H9 (cell line): ENCODE measurements around the gene FCGBP. TPM values are rescaled to one million over a fixed set of nuclear protein-coding genes. Genes with fewer than 3 reads are reported as not detected.

Experiments
- DNase-seq: peaks from one replicate; pipeline ENCODE4 v3.0.0-alpha.2; 2017
- H2AFZ ChIP-seq: one replicate; pipeline ENCODE4 v1.6.1; 2013; ENCODE audit warnings: mild to moderate bottlenecking, low read length, control low read depth, moderate library complexity
- H2AK5ac ChIP-seq: 2 replicates; pipeline ENCODE4 v1.6.1; 2013; ENCODE audit warnings: low read length, control low read depth, mixed read lengths; ENCODE audit not compliant: insufficient read length
- H2BK120ac ChIP-seq: one replicate; pipeline ENCODE4 v1.6.1; 2013; ENCODE audit warnings: low read depth, mild to moderate bottlenecking, low read length, control low read depth, inconsistent platforms; ENCODE audit not compliant: poor library complexity, severe bottlenecking
- H2BK12ac ChIP-seq: 2 replicates; pipeline ENCODE4 v1.6.1; 2013; ENCODE audit warnings: low read length, control low read depth, mixed read lengths, low read depth; ENCODE audit not compliant: insufficient read length
- H2BK15ac ChIP-seq: 2 replicates; pipeline ENCODE4 v1.6.1; 2013; ENCODE audit warnings: low read depth, low read length, control low read depth
- H2BK20ac ChIP-seq: one replicate; pipeline ENCODE4 v1.6.1; 2013; ENCODE audit warnings: low read depth, mild to moderate bottlenecking, low read length, control low read depth, inconsistent platforms; ENCODE audit not compliant: poor library complexity, severe bottlenecking
- H2BK5ac ChIP-seq: 2 replicates; pipeline ENCODE4 v1.6.1; 2013; ENCODE audit warnings: low read length, control low read depth, mixed read lengths; ENCODE audit not compliant: insufficient read length
- H3K14ac ChIP-seq: 2 replicates; pipeline ENCODE4 v1.6.1; 2013; ENCODE audit warnings: low read length, control low read depth; ENCODE audit not compliant: insufficient read depth
- H3K18ac ChIP-seq: 2 replicates; pipeline ENCODE4 v1.6.1; 2013; ENCODE audit warnings: low read depth, mild to moderate bottlenecking, mixed read lengths, low read length, control low read depth; ENCODE audit not compliant: insufficient read length
- H3K23ac ChIP-seq: 2 replicates; pipeline ENCODE4 v1.6.1; 2013; ENCODE audit warnings: low read length, control low read depth, mixed read lengths, low read depth; ENCODE audit not compliant: insufficient read length
- H3K23me2 ChIP-seq: 2 replicates; pipeline ENCODE4 v1.6.1; 2013; ENCODE audit warnings: low read depth, mild to moderate bottlenecking, mixed read lengths, low read length, control low read depth; ENCODE audit not compliant: insufficient read length, poor library complexity, severe bottlenecking
- H3K27ac ChIP-seq: 2 replicates; pipeline ENCODE4 v1.5.1; 2013; ENCODE audit warnings: low read length, control low read depth, mixed read lengths, low read depth; ENCODE audit not compliant: insufficient read length
- H3K27me3 ChIP-seq: 2 replicates; pipeline ENCODE4 v1.6.1; 2013; ENCODE audit warnings: low read length, control low read depth, inconsistent platforms; ENCODE audit not compliant: insufficient read depth
- H3K4ac ChIP-seq: 2 replicates; pipeline ENCODE4 v1.6.1; 2013; ENCODE audit warnings: low read depth, mild to moderate bottlenecking, control low read depth, inconsistent platforms, low read length, moderate library complexity
- H3K4me1 ChIP-seq: 2 replicates; pipeline ENCODE4 v1.6.1; 2013; ENCODE audit warnings: low read length, control low read depth, inconsistent platforms; ENCODE audit not compliant: insufficient read depth
- H3K4me2 ChIP-seq: 2 replicates; pipeline ENCODE4 v1.6.1; 2013; ENCODE audit warnings: low read length, control low read depth, mixed read lengths; ENCODE audit not compliant: insufficient read length, insufficient read depth
- H3K56ac ChIP-seq: 2 replicates; pipeline ENCODE4 v1.6.1; 2013; ENCODE audit warnings: low read depth, mild to moderate bottlenecking, mixed read lengths, low read length, control low read depth; ENCODE audit not compliant: insufficient read length
- H3K79me1 ChIP-seq: 2 replicates; pipeline ENCODE4 v1.6.1; 2013; ENCODE audit warnings: low read depth, mild to moderate bottlenecking, moderate library complexity, low read length, control low read depth, inconsistent platforms; ENCODE audit not compliant: insufficient read depth, poor library complexity, severe bottlenecking
- H3K79me2 ChIP-seq: 2 replicates; pipeline ENCODE4 v1.6.1; 2013; ENCODE audit warnings: low read length, control low read depth, inconsistent platforms; ENCODE audit not compliant: insufficient read depth
- H3K9ac ChIP-seq: 2 replicates; pipeline ENCODE4 v1.6.1; 2013; ENCODE audit warnings: low read length, control low read depth, mixed read lengths; ENCODE audit not compliant: insufficient read length; ENCODE audit errors: extremely low read depth
- H3K9me3 ChIP-seq: one replicate; pipeline ENCODE4 v1.6.1; 2013; ENCODE audit warnings: low read depth, low read length, inconsistent platforms; ENCODE audit not compliant: control insufficient read depth
- H3T11ph ChIP-seq: one replicate; pipeline ENCODE4 v1.6.1; 2013; ENCODE audit warnings: mild to moderate bottlenecking, low read length, control low read depth, inconsistent platforms
- H4K20me1 ChIP-seq: one replicate; pipeline ENCODE4 v1.6.1; 2013; ENCODE audit not compliant: control insufficient read depth, insufficient read length, insufficient read depth
- H4K5ac ChIP-seq: 2 replicates; pipeline ENCODE4 v1.6.1; 2013; ENCODE audit warnings: low read depth, mild to moderate bottlenecking, mixed read lengths, low read length, control low read depth; ENCODE audit not compliant: insufficient read length
- H4K8ac ChIP-seq: replicated peaks from 2 replicates; pipeline ENCODE4 v1.6.1; 2013; ENCODE audit warnings: low read length, control low read depth, mixed read lengths, low read depth; ENCODE audit not compliant: insufficient read length
- H4K91ac ChIP-seq: 2 replicates; pipeline ENCODE4 v1.6.1; 2013; ENCODE audit warnings: low read depth, mild to moderate bottlenecking, moderate library complexity, mixed read lengths, low read length, control low read depth; ENCODE audit not compliant: insufficient read length
- H3K27ac Mint-ChIP-seq, 3 experiments: 2 replicates in 2 of 3; 3 replicates in 1 of 3; pipeline ENCODE4 v1.8.0; 2020 to 2021; ENCODE audit warnings: mixed read lengths in 3 of 3, mild to moderate bottlenecking in 1 of 3, moderate library complexity in 1 of 3
- H3K27me3 Mint-ChIP-seq: 2 replicates; pipeline ENCODE4 v1.8.0; 2021; ENCODE audit warnings: low read depth, mild to moderate bottlenecking, moderate library complexity, mixed read lengths
- H3K36me3 Mint-ChIP-seq, 3 experiments: 2 replicates in 2 of 3; 3 replicates in 1 of 3; pipeline ENCODE4 v1.8.0; 2020 to 2021; ENCODE audit warnings: low read depth in 3 of 3, mixed read lengths in 3 of 3; ENCODE audit not compliant: insufficient read depth in 1 of 3
- H3K4me1 Mint-ChIP-seq, 2 experiments: 2 replicates each; pipeline ENCODE4 v1.8.0; 2020; ENCODE audit warnings: mixed read lengths in 2 of 2
- H3K4me3 Mint-ChIP-seq, 2 experiments: 2 replicates in 1 of 2; 3 replicates in 1 of 2; pipeline ENCODE4 v1.8.0; 2020 to 2021; ENCODE audit warnings: mild to moderate bottlenecking in 2 of 2, mixed read lengths in 2 of 2, moderate library complexity in 1 of 2
- H3K9me3 Mint-ChIP-seq, 2 experiments: 2 replicates in 1 of 2; 3 replicates in 1 of 2; pipeline ENCODE4 v1.8.0; 2020; ENCODE audit warnings: mild to moderate bottlenecking in 2 of 2, mixed read lengths in 2 of 2, moderate library complexity in 1 of 2
- WGBS: extraction: QIAGEN DNeasy Blood & Tissue Kit; methylation state at CpG from one replicate; pipeline ENCODE4 v1.1.7; 2013; ENCODE audit warnings: missing lambda C conversion rate, low lambda C conversion rate, mixed read lengths; ENCODE audit not compliant: insufficient read length; ENCODE audit errors: extremely low coverage; 5-methylcytosine and 5-hydroxymethylcytosine counted together
- total RNA-seq: library from RNA; stranded (reverse); gene quantifications from 2 replicates; pipeline ENCODE4 v1.2.1, GENCODE V29; 2021
- TF ChIP-seq, protein P1 (sequence below): fragments of 200-600 bp; sonication (generic); conservative IDR thresholded peaks from 3 replicates; pipeline ENCODE4 v1.8.0; 2021; ENCODE audit warnings: antibody characterized with exemption, mild to moderate bottlenecking

The FCGBP gene
- total RNA-seq, 1 experiment from 2014 or later: 0.13 TPM

DNA sequence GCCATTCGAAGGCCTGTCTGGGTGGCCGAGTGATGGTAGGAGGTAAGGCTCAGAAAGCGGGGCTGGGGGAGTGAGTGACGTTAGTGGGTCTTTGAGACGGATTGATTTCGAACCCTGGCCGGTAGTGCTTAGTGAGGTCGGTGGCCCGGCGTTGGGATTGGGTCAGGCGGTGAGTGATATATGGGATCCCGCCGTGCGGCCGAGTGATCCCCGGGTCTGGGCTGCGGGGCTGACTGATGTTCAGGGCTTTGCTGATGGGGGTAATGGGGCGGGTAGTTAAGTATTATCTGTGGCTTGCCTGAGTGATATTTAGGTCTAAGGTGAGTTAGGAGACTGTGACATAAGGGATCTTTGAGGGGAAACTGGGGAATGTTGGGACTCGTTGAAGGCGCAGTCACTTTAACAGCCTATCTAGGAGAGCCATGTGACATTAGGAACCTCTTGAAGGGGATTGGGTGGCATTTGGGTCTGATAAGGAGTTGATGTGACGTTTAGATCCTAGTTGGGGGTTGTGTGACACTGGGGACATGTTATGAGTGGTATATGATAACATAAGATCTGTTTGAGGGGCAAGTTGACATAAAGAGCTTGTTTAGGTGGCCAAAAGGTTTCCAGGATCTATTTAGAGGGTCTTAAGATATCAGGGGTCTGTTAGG is 37.1 kb upstream of the FCGBP start:
- Histone ChIP-seq H3K14ac (no peak overlapping the region), H3K79me2 (peaks cover 8% of the 10 kb centered on the region; the same call in 1 of the 2 replicates), H4K5ac (no peak overlapping the region), H2AK5ac (no peak overlapping the region), H3K4me1 (peaks cover 7% of the 10 kb centered on the region; the same call in 1 of the 2 replicates), H3K4ac (no peak overlapping the region), H4K8ac (no peak overlapping the region), H3K79me1 (peaks cover 5% of the 10 kb centered on the region), H3K27me3 (no peaks in the 10 kb centered on the region; the same call in none of the 2 replicates), H2BK12ac (no peak overlapping the region), H2BK5ac (no peak overlapping the region), H2BK20ac (no peak overlapping the region), H3K23me2 (peaks cover 4% of the 10 kb centered on the region), H3K9ac (peak overlapping the region; percentile 85), H2BK120ac (no peak overlapping the region), H2AFZ (no peak overlapping the region), H3K27ac (no peak overlapping the region), H3K23ac (no peak overlapping the region), H3K4me2 (peak overlapping the region; percentile 96), H3K9me3 (no peaks in the 10 kb centered on the region), H3K18ac (no peak overlapping the region), H4K20me1 (no peaks in the 10 kb centered on the region), H3K56ac (no peak overlapping the region), H2BK15ac (no peak overlapping the region), H3T11ph (no peak overlapping the region), H4K91ac (no peak overlapping the region)
- DNase-seq: no peak
- Mint-ChIP-seq H3K27me3 (no peaks in the 10 kb centered on the region; the same call in 1 of the 2 replicates), H3K4me3 (peak overlapping the region; percentile 99), H3K27ac (peak overlapping the region; percentile 88 to 99 (median 98); a peak in 6 of 7 replicates), H3K4me1 (peaks cover 14 to 18% of the 10 kb centered on the region in 2 experiments), H3K36me3 (peaks cover 37 to 51% (median 45%) of the 10 kb centered on the region in 3 experiments), H3K9me3 (0 out of 5 replicates have a peak, but pooled peaks cover 0 to 4% of the 10 kb centered on the region in 2 experiments)
- TF ChIP-seq, protein P1, sequence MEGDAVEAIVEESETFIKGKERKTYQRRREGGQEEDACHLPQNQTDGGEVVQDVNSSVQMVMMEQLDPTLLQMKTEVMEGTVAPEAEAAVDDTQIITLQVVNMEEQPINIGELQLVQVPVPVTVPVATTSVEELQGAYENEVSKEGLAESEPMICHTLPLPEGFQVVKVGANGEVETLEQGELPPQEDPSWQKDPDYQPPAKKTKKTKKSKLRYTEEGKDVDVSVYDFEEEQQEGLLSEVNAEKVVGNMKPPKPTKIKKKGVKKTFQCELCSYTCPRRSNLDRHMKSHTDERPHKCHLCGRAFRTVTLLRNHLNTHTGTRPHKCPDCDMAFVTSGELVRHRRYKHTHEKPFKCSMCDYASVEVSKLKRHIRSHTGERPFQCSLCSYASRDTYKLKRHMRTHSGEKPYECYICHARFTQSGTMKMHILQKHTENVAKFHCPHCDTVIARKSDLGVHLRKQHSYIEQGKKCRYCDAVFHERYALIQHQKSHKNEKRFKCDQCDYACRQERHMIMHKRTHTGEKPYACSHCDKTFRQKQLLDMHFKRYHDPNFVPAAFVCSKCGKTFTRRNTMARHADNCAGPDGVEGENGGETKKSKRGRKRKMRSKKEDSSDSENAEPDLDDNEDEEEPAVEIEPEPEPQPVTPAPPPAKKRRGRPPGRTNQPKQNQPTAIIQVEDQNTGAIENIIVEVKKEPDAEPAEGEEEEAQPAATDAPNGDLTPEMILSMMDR: no peak
- WGBS: no CpG with 5 or more reads among the region's 21 CpGs
